Left lung (tissue), 10 donors: ENCODE data around the gene RHD. TPM values are rescaled to one million over a fixed set of nuclear protein-coding genes. Genes with fewer than 3 reads are reported as not detected.
"Not testable (repeated sequence)": the region's sequence is repeated elsewhere in the genome, so short reads cannot be mapped to it uniquely, and the experiment has no call there.

Experiments
- ATAC-seq: fragments of 200-7000 bp; cut with Tn5 transposase; one replicate; pipeline ENCODE4 v1.9.1; 2020; ENCODE audit warnings: moderate library complexity
- DNase-seq, 4 donors: peaks; one replicate each; pipeline ENCODE4 v3.0.0-alpha.2; 2013 to 2020
- H3K27ac ChIP-seq, 2 donors: fragments of 200-600 bp; sonication (generic) in 1 of 2; one replicate each; pipeline versions ENCODE4 v1.5.0 to v1.8.0; 2020 to 2021
- H3K27me3 ChIP-seq, 2 donors: fragments of 200-600 bp; sonication (generic) in 1 of 2; one replicate each; pipeline versions ENCODE4 v1.5.0 to v1.8.0; 2020 to 2021
- H3K36me3 ChIP-seq, 2 donors: fragments of 200-600 bp; sonication (generic) in 1 of 2; one replicate each; pipeline versions ENCODE4 v1.5.0 to v1.8.0; 2020 to 2021
- H3K4me1 ChIP-seq, 2 donors: fragments of 200-600 bp; one replicate each; pipeline ENCODE4 v1.8.0; 2021
- H3K4me3 ChIP-seq, 2 donors: fragments of 200-600 bp; sonication (generic) in 1 of 2; one replicate each; pipeline versions ENCODE4 v1.5.0 to v1.8.0; 2020 to 2021; ENCODE audit warnings: mild to moderate bottlenecking in 1 of 2
- H3K9me3 ChIP-seq, 2 donors: fragments of 200-600 bp; sonication (generic) in 1 of 2; one replicate each; pipeline versions ENCODE4 v1.5.0 to v1.8.0; 2020 to 2021
- intact Hi-C, 2 donors: fragments of 100-400 bp; cut with DNase I; formaldehyde crosslinking; loops; one replicate each; pipeline versions ENCODE4 v1.11.2 to v1.14.2; 2022
- polyA plus RNA-seq, 6 donors: library from polyadenylated mRNA; unstranded; fragments of 120-200 nt; gene quantifications; one replicate each; pipeline ENCODE4 v1.2.1, GENCODE V29; 2013; ENCODE audit not compliant: insufficient read length in 6 of 6
- total RNA-seq, 2 donors: library from RNA; stranded (reverse); fragmentation: NEBNext Ultra II Directional; extraction: Animal tissue kit (Norgen Biotek cat#: 25700); gene quantifications; one replicate each; pipeline ENCODE4 v1.2.1, GENCODE V29; 2021
- donor health status: DM: no; HTN: yes; CAD: no.
- donor health status: DM: no; HTN: no; CAD: no.

RHD gene
- total and polyA plus RNA-seq, 8 donors = 0.10 to 3.1 (median 1.8) TPM

DNA sequence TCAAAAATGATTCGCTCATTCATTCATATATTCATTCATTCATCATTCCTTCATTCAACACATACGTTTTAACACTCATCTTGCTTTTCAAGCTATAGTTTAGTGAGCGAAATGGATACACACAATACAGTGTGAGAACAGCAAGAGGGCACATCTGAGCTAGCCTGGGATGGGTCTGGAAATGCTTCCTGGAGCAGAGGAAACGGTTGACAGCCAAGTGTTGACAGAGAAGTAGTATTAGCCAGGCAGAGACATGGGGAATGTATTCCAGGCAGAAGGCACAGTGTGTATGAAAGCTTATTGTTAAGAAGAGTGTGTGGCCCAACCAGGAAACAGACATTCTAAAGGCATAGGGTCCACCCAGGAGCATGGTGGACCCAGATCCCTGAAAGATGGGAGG is 32.6 kb downstream of the RHD start:
- H3K4me3 ChIP-seq, DNase-seq, H3K9me3 ChIP-seq, H3K36me3 ChIP-seq, H3K4me1 ChIP-seq, ATAC-seq, H3K27me3 ChIP-seq, intact Hi-C loops, H3K27ac ChIP-seq: not testable (repeated sequence)

DNA sequence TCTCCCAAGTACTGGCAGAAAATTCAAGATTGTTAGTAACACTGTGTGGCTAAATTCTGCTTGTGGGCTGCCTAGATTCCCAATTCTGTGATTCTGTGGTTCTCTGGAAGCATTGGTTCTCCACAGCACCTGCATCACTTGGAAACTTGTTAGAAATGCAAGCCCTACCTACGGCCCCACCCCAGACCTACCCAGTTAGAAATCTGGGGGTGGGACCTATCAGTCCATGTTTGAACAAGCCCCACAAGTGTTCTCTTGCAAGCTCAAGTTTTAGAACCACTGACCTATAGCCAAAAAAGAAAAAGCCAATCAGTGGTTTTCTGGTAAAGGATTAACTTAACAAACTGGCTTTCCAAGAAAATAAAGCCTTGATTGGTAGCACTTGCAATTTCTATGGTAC is 35.9 kb downstream of the RHD start:
- intact Hi-C loops, H3K27ac ChIP-seq, H3K9me3 ChIP-seq, H3K4me3 ChIP-seq, DNase-seq, H3K27me3 ChIP-seq, H3K36me3 ChIP-seq, H3K4me1 ChIP-seq: not testable (repeated sequence)
- peak; percentile 87 for ATAC-seq

DNA sequence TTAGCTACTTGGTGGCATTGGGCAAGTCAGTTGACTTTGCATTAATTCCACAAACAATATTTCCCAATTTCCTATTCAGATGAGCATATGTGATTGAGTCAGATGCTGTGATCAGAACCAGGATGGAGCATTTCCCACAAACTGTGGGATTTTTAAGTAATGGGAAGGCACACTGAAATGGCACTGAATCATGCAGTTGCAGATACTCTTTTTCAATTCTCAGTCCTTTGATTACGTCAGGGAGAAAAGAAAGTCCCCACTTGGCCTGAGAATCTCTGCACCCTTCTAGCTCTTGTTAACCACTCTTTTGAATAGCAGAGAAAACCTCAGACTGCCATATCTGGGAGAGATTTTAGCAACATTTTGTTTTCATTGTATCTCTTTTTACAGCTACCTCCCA is 36.8 kb downstream of the RHD start:
- DNase-seq, H3K4me1 ChIP-seq, H3K9me3 ChIP-seq, H3K4me3 ChIP-seq, H3K27me3 ChIP-seq, H3K36me3 ChIP-seq, H3K27ac ChIP-seq, intact Hi-C loops: not testable (repeated sequence)
- peak; percentile 17 for ATAC-seq

DNA sequence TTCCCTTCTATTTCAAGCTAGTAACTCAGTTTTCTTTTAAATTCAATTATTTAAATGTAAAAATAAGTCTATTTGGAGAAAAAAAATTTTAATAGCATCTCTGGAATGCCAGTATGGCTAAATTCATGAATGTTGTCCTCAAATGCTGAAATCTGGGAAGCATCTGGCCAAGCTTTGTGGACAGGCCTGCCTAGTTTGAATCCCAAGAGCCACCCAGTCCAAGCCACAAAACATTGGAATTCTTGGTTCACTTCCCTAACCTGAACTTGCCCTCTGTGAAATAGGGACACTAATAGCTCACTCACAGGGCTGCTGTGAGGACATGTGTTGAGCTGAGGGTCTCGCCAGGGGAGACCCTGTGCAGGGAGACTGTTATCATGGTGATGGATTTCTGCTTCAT is 37.2 kb downstream of the RHD start:
- H3K27ac ChIP-seq, H3K9me3 ChIP-seq, ATAC-seq, intact Hi-C loops, H3K4me3 ChIP-seq, DNase-seq, H3K36me3 ChIP-seq, H3K4me1 ChIP-seq, H3K27me3 ChIP-seq: not testable (repeated sequence)

GRCh38 chr1:25312806-25313470 is 40.6 kb downstream of the RHD start:
- DNase-seq, H3K4me3 ChIP-seq, H3K27ac ChIP-seq, ATAC-seq, H3K36me3 ChIP-seq, H3K9me3 ChIP-seq, H3K27me3 ChIP-seq, H3K4me1 ChIP-seq, intact Hi-C loops: not testable (repeated sequence)

DNA sequence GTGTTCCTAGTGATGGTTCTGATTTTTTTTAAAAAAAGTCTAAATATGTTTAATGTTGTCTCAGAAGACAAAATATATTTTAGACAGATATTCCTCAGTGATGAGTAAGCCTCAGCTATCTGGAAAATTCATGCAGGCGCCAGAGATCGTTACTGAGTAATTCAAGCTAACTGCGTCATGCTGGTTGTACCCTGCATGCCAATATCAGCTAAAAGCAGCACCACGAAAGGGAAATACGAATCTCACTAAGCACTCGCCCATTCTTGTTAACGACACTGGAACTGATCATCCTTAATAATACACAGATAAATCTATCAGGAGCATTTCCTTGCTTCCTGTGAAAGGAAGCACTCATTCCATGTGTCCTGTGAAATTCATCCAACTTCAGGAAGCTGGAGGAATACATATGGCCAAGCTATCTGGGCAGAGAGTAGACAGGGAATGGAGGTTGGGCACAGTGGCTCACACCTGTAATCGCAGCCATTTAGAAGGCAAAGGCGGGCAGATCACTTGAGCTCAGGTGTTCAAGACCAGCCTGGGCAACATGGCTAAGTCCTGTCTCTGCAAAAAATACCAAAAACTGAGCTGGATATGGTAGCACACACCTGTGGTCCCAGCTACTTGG is 48.1 kb downstream of the RHD start:
- H3K27ac ChIP-seq, H3K27me3 ChIP-seq, H3K36me3 ChIP-seq, DNase-seq, H3K9me3 ChIP-seq, H3K4me1 ChIP-seq, H3K4me3 ChIP-seq, ATAC-seq, intact Hi-C loops: not testable (repeated sequence)

DNA sequence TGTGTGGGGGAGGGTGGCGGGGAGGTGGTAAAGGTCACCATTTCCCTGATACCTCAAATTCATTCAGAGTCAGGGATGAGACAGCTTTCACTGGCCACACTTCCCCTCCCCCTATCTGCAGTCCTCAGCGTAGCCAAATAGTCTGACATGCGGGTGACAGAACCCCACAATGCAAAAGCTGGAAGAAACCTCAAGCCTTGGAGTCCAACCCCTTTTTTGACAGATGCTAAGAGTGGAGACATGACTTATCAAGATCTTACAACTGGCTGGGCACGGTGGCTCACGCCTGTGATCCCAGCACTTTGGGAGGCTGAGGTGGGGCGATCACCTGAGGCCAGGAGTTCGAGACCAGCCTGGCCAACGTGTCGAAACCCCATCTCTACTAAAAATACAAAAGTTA is 49.8 kb downstream of the RHD start:
- ATAC-seq, H3K27me3 ChIP-seq, H3K36me3 ChIP-seq, H3K4me3 ChIP-seq, intact Hi-C loops, DNase-seq, H3K4me1 ChIP-seq, H3K27ac ChIP-seq, H3K9me3 ChIP-seq: not testable (repeated sequence)

GRCh38 chr1:25324407-25324806 is 52.1 kb downstream of the RHD start:
- DNase-seq, H3K9me3 ChIP-seq, H3K27ac ChIP-seq, ATAC-seq, intact Hi-C loops, H3K27me3 ChIP-seq, H3K36me3 ChIP-seq, H3K4me1 ChIP-seq, H3K4me3 ChIP-seq: not testable (repeated sequence)

DNA sequence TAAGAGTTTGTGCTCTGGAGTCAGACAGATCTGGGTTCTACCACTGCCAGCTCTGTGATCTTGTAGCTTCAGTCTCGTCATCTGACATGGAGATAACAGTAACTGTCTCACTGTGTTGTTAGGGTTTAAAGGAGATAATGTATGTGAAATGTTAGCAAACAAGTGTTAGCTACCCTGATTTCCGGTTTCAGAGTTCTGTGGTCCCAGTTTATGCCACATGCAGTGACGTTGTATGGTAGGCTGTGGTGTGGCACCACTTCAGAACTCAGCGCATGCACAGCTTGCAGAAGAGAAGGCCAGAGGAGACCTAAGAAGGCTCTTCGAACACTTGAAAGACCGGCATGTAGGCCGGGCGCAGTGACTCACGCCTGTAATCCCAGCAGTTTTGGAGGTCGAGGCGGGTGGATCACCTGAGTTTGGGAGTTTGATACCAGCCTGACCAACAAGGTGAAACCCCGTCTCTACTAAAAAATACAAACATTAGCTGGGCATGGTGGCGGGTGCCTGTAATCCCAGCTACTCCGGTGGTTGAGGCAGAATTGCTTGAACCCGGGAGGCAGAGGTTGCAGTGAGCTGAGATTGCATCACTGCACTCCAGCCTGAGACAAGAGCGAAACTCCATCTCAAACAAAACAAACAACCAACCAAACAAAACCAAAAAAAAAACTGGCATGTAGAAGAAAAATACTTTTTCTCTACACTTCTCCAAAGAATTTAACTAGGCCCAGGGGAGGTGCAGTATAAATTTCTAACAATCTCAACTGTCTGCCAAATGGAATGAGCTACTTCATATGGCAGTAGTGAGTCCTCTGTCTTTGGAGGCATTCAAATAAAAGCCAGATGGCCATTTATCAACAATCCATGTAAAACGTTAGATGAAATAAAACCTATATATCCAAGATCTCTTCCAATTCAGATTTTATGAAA is 55.8 kb downstream of the RHD start:
- H3K27me3 ChIP-seq, H3K9me3 ChIP-seq, DNase-seq, H3K36me3 ChIP-seq, intact Hi-C loops, H3K27ac ChIP-seq, H3K4me3 ChIP-seq: not testable (repeated sequence)
- peak; percentile 40 for ATAC-seq
- peaks cover 0 to 19% of the 10 kb centered on the region in 2 donors for H3K4me1 ChIP-seq

DNA sequence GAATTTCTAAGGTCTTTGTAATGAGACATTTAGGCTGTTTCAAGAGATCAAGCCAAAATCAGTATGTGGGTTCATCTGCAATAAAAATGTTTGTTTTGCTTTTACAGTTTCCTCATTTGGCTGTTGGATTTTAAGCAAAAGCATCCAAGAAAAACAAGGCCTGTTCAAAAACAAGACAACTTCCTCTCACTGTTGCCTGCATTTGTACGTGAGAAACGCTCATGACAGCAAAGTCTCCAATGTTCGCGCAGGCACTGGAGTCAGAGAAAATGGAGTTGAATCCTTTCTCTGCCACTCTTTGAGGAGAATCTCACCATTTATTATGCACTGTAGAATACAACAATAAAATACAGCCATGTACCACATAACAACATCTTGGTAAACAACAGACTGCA is 56.5 kb downstream of the RHD start:
- peaks cover 0 to 19% of the 10 kb centered on the region in 2 donors for H3K4me1 ChIP-seq
- H3K4me3 ChIP-seq, H3K27me3 ChIP-seq, intact Hi-C loops, H3K27ac ChIP-seq, ATAC-seq, H3K36me3 ChIP-seq, DNase-seq, H3K9me3 ChIP-seq: not testable (repeated sequence)

GRCh38 chr1:25329336-25329735 is 57.0 kb downstream of the RHD start:
- H3K36me3 ChIP-seq, H3K4me3 ChIP-seq, H3K9me3 ChIP-seq, H3K27me3 ChIP-seq, DNase-seq, intact Hi-C loops, ATAC-seq: not testable (repeated sequence)
- Histone ChIP-seq H3K4me1 (peaks cover 0 to 19% of the 10 kb centered on the region in 2 donors), H3K27ac (peak overlapping the region in 1 of 2 donors; percentile 75)

DNA sequence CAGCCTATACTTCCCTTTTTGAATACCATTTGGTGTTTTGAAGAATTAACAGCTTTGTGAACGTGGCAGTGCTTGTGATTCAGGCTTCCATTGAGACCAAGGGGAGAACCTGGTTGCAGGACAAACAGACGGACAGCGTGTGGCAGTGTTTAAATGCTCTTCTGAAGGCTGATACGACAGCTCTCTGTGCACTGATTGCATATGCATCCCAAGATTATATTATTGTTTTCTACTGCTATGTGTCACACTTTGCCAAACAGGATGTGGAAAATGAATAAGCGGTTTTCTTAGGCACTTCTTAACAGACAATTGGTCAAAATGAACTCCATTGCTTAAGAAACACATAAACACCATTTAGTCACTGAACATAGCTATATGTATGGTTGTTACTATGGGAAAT is 57.6 kb downstream of the RHD start:
- Histone ChIP-seq H3K27ac (peak overlapping the region in 1 of 2 donors; percentile 75), H3K4me1 (peaks cover 0 to 19% of the 10 kb centered on the region in 2 donors)
- H3K36me3 ChIP-seq, DNase-seq, H3K27me3 ChIP-seq, H3K4me3 ChIP-seq, intact Hi-C loops, H3K9me3 ChIP-seq: not testable (repeated sequence)
- peak; percentile 57 for ATAC-seq

GRCh38 chr1:25336922-25337354 is 64.6 kb downstream of the RHD start:
- H3K4me1 ChIP-seq = peaks cover 10 to 25% of the 10 kb centered on the region in 2 donors
- DNase-seq (peak in 3 of 4 donors; percentile 2 to 89 (median 57)), ATAC-seq (peak; percentile 74)
- intact Hi-C loops, H3K9me3 ChIP-seq, H3K36me3 ChIP-seq, H3K27me3 ChIP-seq: not testable (repeated sequence)
- peak overlapping the region in 1 of 2 donors; percentile 57 for H3K27ac ChIP-seq
- peak overlapping the region; percentile 56 to 93 for H3K4me3 ChIP-seq
